GM18507 (cell line): ENCODE measurements around the gene RBL2.
A peak's percentile ranks its signal among the peaks of the same experiment; 100 is the strongest.
"Not testable (repeated sequence)": the region's sequence is repeated elsewhere in the genome, so short reads cannot be mapped to it uniquely, and the experiment has no call there.

ENCODE experiments used
- DNase-seq: peaks from one replicate; pipeline ENCODE4 v3.0.0; 2011; ENCODE audit warnings: low read depth; ENCODE audit not compliant: insufficient read length; ENCODE audit errors: extremely low spot score
- FAIRE-seq: peaks from 2 replicates; lab custom pipeline; 2011; peaks lifted over from hg19 to GRCh38; lab: Jason Lieb, UNC

Gene RBL2

GRCh38 chr16:53502331-53503269 is 68.3 kb downstream of the RBL2 start, which contains the start of gene AKTIP:
AKTIP (minus strand) TSS chr16:53503209; CDS start chr16:53500259, 2,950 bp downstream.
- FAIRE-seq, result no peak
- DNase-seq, result no peak

- peak; percentile 99 for FAIRE-seq
- DNase-seq, result peak; percentile 95
Measured at GRCh38 chr16:53503270-53503923, 69.1 kb downstream of the RBL2 start.

DNA sequence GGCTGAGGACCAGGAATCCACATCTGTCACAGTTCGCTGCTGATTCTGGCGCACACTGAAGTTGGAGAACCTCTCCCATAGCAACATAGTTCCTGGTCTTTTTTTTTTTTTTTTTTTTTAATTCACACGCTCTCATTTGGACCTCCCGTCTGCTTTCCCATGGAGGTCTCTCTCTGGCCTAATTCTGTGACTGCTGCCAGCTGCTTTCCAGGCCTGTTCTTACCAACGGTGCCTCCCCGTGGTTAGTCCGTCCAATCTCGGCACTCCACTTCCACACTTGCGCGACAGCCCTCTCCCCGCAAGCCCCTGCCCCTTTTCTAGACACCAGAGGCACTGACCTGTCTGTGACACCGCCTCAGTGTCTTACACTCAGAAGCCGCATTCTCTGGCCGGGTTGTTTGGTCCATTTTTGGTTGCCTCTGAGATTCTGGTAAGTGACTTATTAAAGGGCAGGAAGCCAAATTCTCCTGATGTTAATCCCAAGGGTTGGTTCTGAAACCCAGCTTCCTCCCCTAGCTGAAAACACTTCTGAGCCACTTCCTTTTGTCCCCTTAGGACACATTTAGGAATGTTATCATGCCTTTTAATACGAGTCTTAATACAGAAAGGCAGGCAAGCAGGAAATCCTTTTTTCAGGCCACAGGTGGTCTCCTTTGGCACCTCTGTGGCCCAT is 69.9 kb downstream of the RBL2 start:
- DNase-seq (no peak), FAIRE-seq (peak; percentile 72)

- DNase-seq (no peak), FAIRE-seq (no peak)
Measured at GRCh38 chr16:53504665-53505064, 70.4 kb downstream of the RBL2 start.

- FAIRE-seq, result no peak
Measured at GRCh38 chr16:53506254-53506653, 72.0 kb downstream of the RBL2 start.

GRCh38 chr16:53507464-53508179 is 73.4 kb downstream of the RBL2 start:
- DNase-seq (no peak), FAIRE-seq (no peak)

More at GRCh38 chr16:53506254-53506653, 72.0 kb downstream of the RBL2 start:
- DNase-seq, result no peak

GRCh38 chr16:53509906-53510703 is 75.8 kb downstream of the RBL2 start:
- DNase-seq, result no peak
- FAIRE-seq, result peak; percentile 77

- no peak for FAIRE-seq
- no peak for DNase-seq
Measured at GRCh38 chr16:53510704-53511070, 76.4 kb downstream of the RBL2 start.

DNA sequence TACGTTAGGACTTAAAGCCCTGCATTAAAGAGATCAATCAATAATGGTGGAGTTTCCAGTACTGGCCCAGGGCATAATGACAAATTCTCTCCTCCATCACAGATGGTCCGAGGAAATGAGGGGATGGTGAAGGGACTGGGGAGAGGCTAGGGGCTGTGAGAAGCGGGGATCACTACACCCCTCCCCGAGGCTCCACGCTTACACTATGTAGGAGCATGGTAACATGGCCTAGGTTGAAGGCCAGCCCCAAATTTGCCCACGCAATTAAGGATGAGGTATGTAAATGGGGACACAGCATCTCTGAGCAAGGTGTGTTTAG is 76.8 kb downstream of the RBL2 start:
- FAIRE-seq, result no peak

DNA sequence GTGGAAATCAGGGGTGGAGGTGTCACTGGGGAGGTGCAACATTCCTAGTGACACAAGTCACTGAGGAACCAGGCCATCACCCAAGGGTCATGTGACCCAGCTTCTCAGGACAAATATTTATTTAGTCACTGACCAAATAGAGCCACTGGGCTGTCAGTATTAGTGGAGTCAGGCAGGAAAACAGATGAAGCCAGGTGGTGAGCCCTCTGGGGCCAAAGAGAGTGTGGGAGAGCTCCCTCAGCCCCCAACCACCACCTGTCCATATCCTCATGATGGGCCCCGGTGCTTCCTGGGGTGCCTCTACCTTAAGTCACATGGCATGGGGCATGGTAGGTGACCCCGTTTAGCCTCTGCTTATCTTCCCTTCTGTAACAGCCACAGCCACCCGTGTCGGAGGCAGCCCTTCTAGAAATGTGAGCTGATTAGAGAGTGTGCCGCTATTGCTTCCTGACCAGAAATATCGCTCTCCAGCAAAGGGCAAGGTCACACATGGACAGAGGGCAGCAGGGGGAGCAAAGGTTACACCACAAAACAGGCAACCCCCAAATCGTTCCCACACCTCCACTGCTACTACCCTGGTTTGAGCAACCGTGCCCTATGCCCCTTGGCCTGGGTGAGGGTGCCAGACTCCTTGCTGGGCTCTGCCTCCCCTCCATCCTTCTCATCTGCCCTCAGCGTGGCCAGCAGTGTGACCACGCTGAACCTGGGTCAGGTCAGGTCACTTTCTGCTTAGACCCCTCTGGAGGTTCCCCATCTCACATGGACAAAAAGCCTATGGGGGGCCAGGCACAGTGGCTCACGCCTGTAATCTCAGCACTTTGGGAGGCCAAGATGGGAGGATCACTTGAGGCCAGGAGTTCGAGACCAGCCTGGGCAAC is 77.4 kb downstream of the RBL2 start:
- FAIRE-seq, result no peak

More for the DNA sequence above, 76.8 kb downstream of the RBL2 start:
- DNase-seq, result no peak

GRCh38 chr16:53512795-53513194 is 78.5 kb downstream of the RBL2 start:
- DNase-seq, FAIRE-seq: not testable (repeated sequence)

More for the DNA sequence above, 77.4 kb downstream of the RBL2 start:
- no peak for DNase-seq

GRCh38 chr16:53515259-53515658 is 81.0 kb downstream of the RBL2 start:
- DNase-seq (no peak), FAIRE-seq (no peak)

GRCh38 chr16:53515811-53516210 is 81.5 kb downstream of the RBL2 start:
- no peak for FAIRE-seq

DNA sequence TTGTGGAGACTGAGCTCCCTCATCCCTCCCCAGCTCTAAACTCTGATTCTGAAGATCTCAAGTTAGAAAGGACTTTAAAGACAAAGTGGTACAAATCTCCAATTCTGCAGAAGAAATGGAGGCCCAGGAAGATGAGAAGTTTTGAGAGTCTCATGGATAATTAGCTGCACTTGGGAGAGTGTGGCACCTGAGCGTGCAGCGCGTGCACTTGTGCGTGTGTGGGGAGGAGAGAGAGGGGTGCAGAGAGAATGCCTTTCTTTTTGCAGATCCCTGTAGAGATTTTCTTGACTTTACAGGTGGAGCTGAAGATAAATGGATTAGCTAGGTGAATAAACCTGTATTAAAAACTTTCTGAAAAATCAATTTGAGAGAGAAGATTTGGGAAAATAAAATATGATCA is 83.6 kb downstream of the RBL2 start:
- no peak for FAIRE-seq

More at GRCh38 chr16:53515811-53516210, 81.5 kb downstream of the RBL2 start:
- no peak for DNase-seq

GRCh38 chr16:53518550-53519416 is 84.5 kb downstream of the RBL2 start:
- peak; percentile 95 for FAIRE-seq
- peak; percentile 79 for DNase-seq

More for the DNA sequence above, 83.6 kb downstream of the RBL2 start:
- DNase-seq, result no peak

GRCh38 chr16:53519417-53520091 is 85.3 kb downstream of the RBL2 start:
- no peak for FAIRE-seq
- DNase-seq, result no peak
